Retinal pigment epithelial cell (primary cell): ENCODE data around the gene HAX1.

ENCODE experiments used
- DNase-seq: peaks from one replicate; pipeline ENCODE4 v3.0.0-alpha.2; 2010; ENCODE audit warnings: low read depth
- H3K4me3 ChIP-seq: 2 replicates; pipeline ENCODE4 v1.5.1; 2011; ENCODE audit warnings: mild to moderate bottlenecking, low read length, control low read depth, moderate library complexity
- CTCF ChIP-seq: conservative IDR thresholded peaks from 2 replicates; pipeline ENCODE4 v1.5.1; 2011; ENCODE audit warnings: low read depth, low read length, control low read depth, inconsistent platforms

The HAX1 gene

GRCh38 chr1:154237880-154238506 is 34.4 kb upstream of the HAX1 start:
- no peak overlapping the region for H3K4me3 ChIP-seq
- no peak for TF ChIP-seq CTCF
- DNase-seq: no peak

GRCh38 chr1:154239491-154239890 is 32.9 kb upstream of the HAX1 start:
- no peak for DNase-seq
- TF ChIP-seq CTCF: no peak
- no peak overlapping the region for H3K4me3 ChIP-seq

GRCh38 chr1:154240294-154240833 is 32.1 kb upstream of the HAX1 start:
- H3K4me3 ChIP-seq: no peak overlapping the region
- no peak for DNase-seq
- TF ChIP-seq CTCF: no peak

GRCh38 chr1:154241703-154242351 is 30.6 kb upstream of the HAX1 start:
- H3K4me3 ChIP-seq: no peak overlapping the region
- no peak for DNase-seq
- no peak for TF ChIP-seq CTCF

GRCh38 chr1:154253671-154254070 is 18.8 kb upstream of the HAX1 start:
- H3K4me3 ChIP-seq: no peak overlapping the region
- TF ChIP-seq CTCF: no peak
- DNase-seq: no peak

- no peak for DNase-seq
- H3K4me3 ChIP-seq: no peak overlapping the region
- no peak for TF ChIP-seq CTCF
These were observed 15.7 kb upstream of the HAX1 start for GRCh38 chr1:154256686-154257085.

GRCh38 chr1:154258784-154259183 is 13.6 kb upstream of the HAX1 start:
- H3K4me3 ChIP-seq: no peak overlapping the region
- no peak for TF ChIP-seq CTCF
- no peak for DNase-seq
